HepG2 (cell line): ENCODE results near the gene DLX6. TPM values are rescaled to one million over a fixed set of nuclear protein-coding genes. Genes with fewer than 3 reads are reported as not detected.

Experiments used
- ATAC-seq: fragments of 200-7000 bp; cut with Tn5 transposase; 3 replicates; pipeline ENCODE4 v1.9.1; 2020; ENCODE audit warnings: mild to moderate bottlenecking, moderate library complexity
- BruUV-seq: library from RNA; stranded (reverse); fragments of 400-500 nt; replicated peaks from 2 replicates; lab custom pipeline; 2021; lab: Mats Ljungman, UMichigan
- CTCF ChIA-PET: fragments of 300-600 bp; formaldehyde crosslinking; extraction: SDS; loops from one replicate; lab custom pipeline; 2021; ENCODE audit warnings: low total read pairs, inconsistent platforms, low intra/inter-chr PET ratio; lab: Yijun Ruan, JAX
- POLR2A ChIA-PET: fragments of 350-600 bp; sonication (Branson Sonifier 250); formaldehyde crosslinking; loops from one replicate; lab custom pipeline; 2020; ENCODE audit warnings: antibody characterized with exemption, inconsistent platforms; lab: Yijun Ruan, JAX
- DNase-seq: peaks from one replicate; pipeline ENCODE4 v3.0.0-alpha.2; 2015; ENCODE audit warnings: low spot score
- FAIRE-seq: peaks from 3 replicates; lab custom pipeline; 2011; peaks lifted over from hg19 to GRCh38; lab: Jason Lieb, UNC
- H2AFZ ChIP-seq: one replicate; pipeline ENCODE4 v1.6.1; 2011; ENCODE audit warnings: low read length, inconsistent platforms
- H3K27ac ChIP-seq: fragments of 300-600 bp; 3 replicates; pipeline ENCODE4 v1.8.0; 2011; ENCODE audit warnings: mixed run types, mild to moderate bottlenecking, mixed read lengths, low read length, inconsistent platforms; ENCODE audit not compliant: insufficient read depth; ENCODE audit errors: extremely low read length
- H3K27me3 ChIP-seq, 2 experiments: fragments of 200-600 bp in 1 of 2; 2 replicates in 1 of 2; 3 replicates in 1 of 2; pipeline versions ENCODE4 v1.6.0 to v1.8.0; 2011; ENCODE audit warnings: low read length in 2 of 2, mild to moderate bottlenecking in 2 of 2, moderate library complexity in 2 of 2, inconsistent platforms in 1 of 2; ENCODE audit not compliant: insufficient read depth in 2 of 2, control insufficient read depth in 1 of 2
- H3K36me3 ChIP-seq, 2 experiments: fragments of 200-600 bp in 1 of 2; replicated peaks in 1 of 2; 2 replicates in 1 of 2; 3 replicates in 1 of 2; pipeline versions ENCODE4 v1.5.1 to v1.8.0; 2011; ENCODE audit warnings: low read length in 2 of 2, inconsistent platforms in 1 of 2; ENCODE audit not compliant: insufficient read depth in 2 of 2, control insufficient read depth in 1 of 2
- H3K4me1 ChIP-seq: 2 replicates; pipeline ENCODE4 v1.5.1; 2012; ENCODE audit warnings: low read length, inconsistent platforms; ENCODE audit not compliant: insufficient read depth
- H3K4me2 ChIP-seq: 2 replicates; pipeline ENCODE4 v1.6.0; 2011; ENCODE audit warnings: low read depth, low read length, inconsistent platforms
- H3K4me3 ChIP-seq, 3 experiments: fragments of 200-600 bp in 1 of 3; sonication (generic), shearing (Covaris generic) in 1 of 3; replicated peaks in 1 of 3; 2 replicates each; pipeline ENCODE4 v1.5.1; 2011 to 2016; ENCODE audit warnings: low read length in 3 of 3, inconsistent platforms in 2 of 3, low read depth in 2 of 3, mild to moderate bottlenecking in 2 of 3, control low read depth in 1 of 3, mixed read lengths in 1 of 3; ENCODE audit not compliant: insufficient read depth in 1 of 3
- H3K79me2 ChIP-seq: one replicate; pipeline ENCODE4 v1.6.1; 2011; ENCODE audit warnings: low read length, inconsistent platforms; ENCODE audit not compliant: insufficient read depth
- H3K9ac ChIP-seq: 2 replicates; pipeline ENCODE4 v1.6.0; 2011; ENCODE audit warnings: mild to moderate bottlenecking, low read depth, low read length, inconsistent platforms; ENCODE audit not compliant: insufficient read depth
- H3K9me3 ChIP-seq: 2 replicates; pipeline ENCODE4 v1.5.1; 2012; ENCODE audit warnings: mild to moderate bottlenecking, low read length
- H4K20me1 ChIP-seq: 2 replicates; pipeline ENCODE4 v1.6.0; 2011; ENCODE audit warnings: inconsistent platforms, mild to moderate bottlenecking, low read length, moderate library complexity; ENCODE audit not compliant: insufficient read depth
- RFX3 ChIP-seq: IDR thresholded peaks from 2 replicates; pipeline ENCODE4 v1.6.1; 2016; ENCODE audit warnings: missing biosample characterization, missing genetic modification reagents
- TAF15 ChIP-seq: fragments of 200-400 bp; formaldehyde crosslinking; IDR thresholded peaks from one replicate; pipeline ENCODE4 v1.6.1; 2018; ENCODE audit warnings: mild to moderate bottlenecking, low read depth, low read length; ENCODE audit not compliant: poor library complexity, severe bottlenecking
- ZBTB37 ChIP-seq: sonication (generic); formaldehyde crosslinking; IDR thresholded peaks from 2 replicates; pipeline ENCODE4 v1.4.0; 2020; ENCODE audit warnings: mild to moderate bottlenecking, missing genetic modification reagents
- ZBTB8A ChIP-seq: sonication (generic); formaldehyde crosslinking; IDR thresholded peaks from 2 replicates; pipeline ENCODE4 v1.4.0; 2020; ENCODE audit warnings: mild to moderate bottlenecking, low read depth, missing genetic modification reagents, borderline replicate concordance
- ZNF180 ChIP-seq: sonication (generic); formaldehyde crosslinking; IDR thresholded peaks from 2 replicates; pipeline ENCODE4 v1.4.0; 2020; ENCODE audit warnings: low read depth, missing genetic modification reagents, borderline replicate concordance
- ZNF605 ChIP-seq: sonication (generic); formaldehyde crosslinking; IDR thresholded peaks from 2 replicates; pipeline ENCODE4 v1.8.0; 2022; ENCODE audit warnings: mild to moderate bottlenecking, missing genetic modification reagents
- ZNF609 ChIP-seq: sonication (generic); formaldehyde crosslinking; IDR thresholded peaks from 2 replicates; pipeline ENCODE4 v1.4.0; 2020; ENCODE audit warnings: mild to moderate bottlenecking, missing genetic modification reagents, borderline replicate concordance
- WGBS: methylation state at CpG from one replicate; pipeline ENCODE4 v1.1.6; 2017; ENCODE audit warnings: low lambda C conversion rate; 5-methylcytosine and 5-hydroxymethylcytosine counted together
- in situ Hi-C: cut with HindIII; loops from 2 replicates; pipeline ENCODE4 v1.10.0; 2017; ENCODE audit warnings: low pct_unique_long_range_greater_than_20kb; ENCODE audit not compliant: extremely low pct_ligation_motif_present
- intact Hi-C: fragments of 100-400 bp; cut with micrococcal nuclease; formaldehyde crosslinking; loops from one replicate; pipeline ENCODE4 v1.10.0; 2022; ENCODE audit not compliant: unreplicated experiment
- polyA plus RNA-seq, 8 experiments: library from polyadenylated mRNA; depleted of rRNA in 3 of 8; stranded (reverse) in 7 of 8; unstranded in 1 of 8; fragments of >200 nt; fragmentation: Illumina TruSeq in 4 of 8; extraction: Trizol in 4 of 8; gene quantifications; 2 replicates each; pipeline versions ENCODE4 v1.2.1 to v1.2.3, GENCODE V29; 2011 to 2016; ENCODE audit warnings: low read depth in 4 of 8, missing spikeins in 1 of 8, mixed read lengths in 1 of 8; ENCODE audit not compliant: insufficient read depth in 1 of 8
- total RNA-seq, 5 experiments: library from RNA; depleted of rRNA; stranded (reverse); fragments of >200 nt; fragmentation: Illumina TruSeq; extraction: Trizol; gene quantifications; 2 replicates each; pipeline ENCODE4 v1.2.3, GENCODE V29; 2016; ENCODE audit warnings: low read depth in 1 of 5

DLX6 gene
- total and polyA plus RNA-seq, 2 of the 13 experiments (the other 11 are each of a cell fraction or from before 2014, with no cell fraction given), result 3.5 to 5.5 TPM

GRCh38 chr7:97021747-97022490 is 16.6 kb downstream of the DLX6 start:
- 93% methylated on average over 33 of the region's 39 CpGs for WGBS
- H3K27ac ChIP-seq, result no peak overlapping the region
- TF ChIP-seq RFX3, result no peak
- TF ChIP-seq ZBTB8A (CRISPR knock-in tag), result no peak
- TF ChIP-seq, all 625 proteins: peak for 0
- DNase-seq (no peak), ATAC-seq (no peak), FAIRE-seq (no peak)
- POLR2A ChIA-PET, result interaction anchor here (3.3 kb wide), 1 partner anchor 16 kb away, joined by 14 read pairs; the partner anchor contains the start of gene DLX6
- in situ Hi-C loops, result loop anchor here (10.0 to 25.0 kb wide), 4 partner anchors 237 to 947 kb away; partner anchors contain the start of gene SLC25A13
- no TSS peak for BruUV-seq
- CTCF ChIA-PET, result no interaction called here
- Histone ChIP-seq H4K20me1 (no peaks in the 10 kb centered on the region), H3K4me1 (peaks cover 29% of the 10 kb centered on the region), H3K79me2 (no peaks in the 10 kb centered on the region), H3K4me3 (no peak overlapping the region), H3K9me3 (no peaks in the 10 kb centered on the region), H3K27me3 (peaks cover 0 to 36% of the 10 kb centered on the region in 2 experiments; a peak in 3 of 5 replicates), H3K9ac (no peak overlapping the region), H3K36me3 (no peaks in the 10 kb centered on the region), H2AFZ (no peak overlapping the region), H3K4me2 (no peak overlapping the region)
- intact Hi-C loops, result loop anchor here (10.0 kb wide), 2 partner anchors 427 to 797 kb away; no protein-coding TSS in a partner anchor

GRCh38 chr7:97022491-97023306 is 17.3 kb downstream of the DLX6 start:
- Histone ChIP-seq H3K9ac (no peak overlapping the region), H3K4me2 (no peak overlapping the region), H3K9me3 (no peaks in the 10 kb centered on the region), H3K36me3 (no peaks in the 10 kb centered on the region), H3K4me1 (peaks cover 29% of the 10 kb centered on the region), H3K79me2 (no peaks in the 10 kb centered on the region), H3K27ac (no peak overlapping the region), H2AFZ (no peak overlapping the region), H4K20me1 (no peaks in the 10 kb centered on the region), H3K27me3 (peaks cover 0 to 42% of the 10 kb centered on the region in 2 experiments; a peak in 3 of 5 replicates), H3K4me3 (no peak overlapping the region)
- DNase-seq (no peak), ATAC-seq (no peak), FAIRE-seq (no peak)
- in situ Hi-C loops, result loop anchor here (10.0 to 25.0 kb wide), 4 partner anchors 238 to 948 kb away; partner anchors contain the start of gene SLC25A13
- intact Hi-C loops, result loop anchor here (10.0 kb wide), 2 partner anchors 428 to 798 kb away; no protein-coding TSS in a partner anchor
- CTCF ChIA-PET, result no interaction called here
- POLR2A ChIA-PET, result interaction anchor here (3.3 kb wide), 1 partner anchor 16 kb away, joined by 14 read pairs; the partner anchor contains the start of gene DLX6
- WGBS, result 79% methylated on average over 35 of the region's 35 CpGs
- BruUV-seq, result no TSS peak
- TF ChIP-seq ZNF180 (CRISPR knock-in tag) (no peak), ZNF609 (CRISPR knock-in tag) (no peak), TAF15 (no peak), ZBTB37 (CRISPR knock-in tag) (no peak), ZNF605 (CRISPR knock-in tag) (no peak)
